Type B pancreatic cell (in vitro differentiated cells): ENCODE results near the gene LNX2. TPM values are rescaled to one million over a fixed set of nuclear protein-coding genes. Genes with fewer than 3 reads are reported as not detected.

Experiments
- DNase-seq: peaks from one replicate; pipeline ENCODE4 v3.0.0; 2021; ENCODE audit warnings: mixed read lengths; ENCODE audit not compliant: unreplicated experiment; ENCODE audit errors: extremely low spot score
- H3K27ac Mint-ChIP-seq: 2 replicates; pipeline ENCODE4 v1.8.0; 2021; ENCODE audit warnings: mild to moderate bottlenecking, mixed read lengths
- H3K27me3 Mint-ChIP-seq: 2 replicates; pipeline ENCODE4 v1.8.0; 2021; ENCODE audit warnings: mixed read lengths
- H3K36me3 Mint-ChIP-seq: 2 replicates; pipeline ENCODE4 v1.8.0; 2021; ENCODE audit warnings: mixed read lengths
- H3K4me1 Mint-ChIP-seq: one replicate; pipeline ENCODE4 v1.8.0; 2021; ENCODE audit warnings: mixed read lengths; ENCODE audit not compliant: unreplicated experiment
- H3K4me3 Mint-ChIP-seq: 2 replicates; pipeline ENCODE4 v1.8.0; 2021; ENCODE audit warnings: mild to moderate bottlenecking, mixed read lengths
- H3K9me3 Mint-ChIP-seq: 2 replicates; pipeline ENCODE4 v1.8.0; 2021; ENCODE audit warnings: mixed read lengths
- total RNA-seq: library from RNA; stranded (reverse); gene quantifications from 2 replicates; pipeline ENCODE4 v1.2.1, GENCODE V29; 2021; ENCODE audit warnings: low replicate concordance
- TF ChIP-seq, protein P1 (sequence below): fragments of 200-600 bp; sonication (generic); conservative IDR thresholded peaks from 2 replicates; pipeline ENCODE4 v1.5.0; 2021; ENCODE audit warnings: antibody characterized with exemption, mild to moderate bottlenecking

Gene LNX2
- total RNA-seq, 1 donor from 2014 or later, result 12.0 TPM

GRCh38 chr13:27600711-27601110, 19.6 kb downstream of the LNX2 start:
- Mint-ChIP-seq H3K4me1 (peaks cover 12% of the 10 kb centered on the region), H3K27me3 (no peaks in the 10 kb centered on the region), H3K27ac (no peak overlapping the region), H3K9me3 (no peaks in the 10 kb centered on the region), H3K36me3 (no peaks in the 10 kb centered on the region), H3K4me3 (no peak overlapping the region)
- DNase-seq, result no peak
- TF ChIP-seq, protein P1, sequence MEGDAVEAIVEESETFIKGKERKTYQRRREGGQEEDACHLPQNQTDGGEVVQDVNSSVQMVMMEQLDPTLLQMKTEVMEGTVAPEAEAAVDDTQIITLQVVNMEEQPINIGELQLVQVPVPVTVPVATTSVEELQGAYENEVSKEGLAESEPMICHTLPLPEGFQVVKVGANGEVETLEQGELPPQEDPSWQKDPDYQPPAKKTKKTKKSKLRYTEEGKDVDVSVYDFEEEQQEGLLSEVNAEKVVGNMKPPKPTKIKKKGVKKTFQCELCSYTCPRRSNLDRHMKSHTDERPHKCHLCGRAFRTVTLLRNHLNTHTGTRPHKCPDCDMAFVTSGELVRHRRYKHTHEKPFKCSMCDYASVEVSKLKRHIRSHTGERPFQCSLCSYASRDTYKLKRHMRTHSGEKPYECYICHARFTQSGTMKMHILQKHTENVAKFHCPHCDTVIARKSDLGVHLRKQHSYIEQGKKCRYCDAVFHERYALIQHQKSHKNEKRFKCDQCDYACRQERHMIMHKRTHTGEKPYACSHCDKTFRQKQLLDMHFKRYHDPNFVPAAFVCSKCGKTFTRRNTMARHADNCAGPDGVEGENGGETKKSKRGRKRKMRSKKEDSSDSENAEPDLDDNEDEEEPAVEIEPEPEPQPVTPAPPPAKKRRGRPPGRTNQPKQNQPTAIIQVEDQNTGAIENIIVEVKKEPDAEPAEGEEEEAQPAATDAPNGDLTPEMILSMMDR, result no peak

- no peaks in the 10 kb centered on the region for H3K27me3 Mint-ChIP-seq
- TF ChIP-seq, protein P1, result no peak
These were observed 20.3 kb downstream of the LNX2 start for GRCh38 chr13:27599845-27600553.

DNA sequence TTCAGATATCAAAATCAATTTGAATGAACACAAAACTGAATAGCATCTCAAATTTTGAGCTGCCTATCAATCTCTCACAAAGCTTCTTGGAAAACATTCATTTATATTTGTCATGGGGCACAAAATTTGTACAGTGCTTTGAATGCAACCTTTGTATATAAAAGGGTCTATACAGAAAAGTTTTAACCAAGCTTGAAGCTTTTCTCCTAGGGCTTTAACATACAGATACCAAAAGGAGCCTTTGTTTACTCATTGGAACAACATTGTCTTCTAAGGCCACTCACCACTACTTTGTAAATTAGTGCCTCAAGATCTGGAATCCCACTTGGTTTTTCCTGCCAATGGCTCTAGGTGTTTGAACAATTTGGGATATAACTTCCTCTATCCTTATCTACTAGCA, 21.2 kb downstream of the LNX2 start:
- no peak overlapping the region for H3K27ac Mint-ChIP-seq
- H3K4me1 Mint-ChIP-seq, result peaks cover 12% of the 10 kb centered on the region
- TF ChIP-seq, protein P1, result no peak
- no peaks in the 10 kb centered on the region for H3K9me3 Mint-ChIP-seq
- H3K27me3 Mint-ChIP-seq, result no peaks in the 10 kb centered on the region
- H3K36me3 Mint-ChIP-seq, result no peaks in the 10 kb centered on the region
- DNase-seq, result no peak
- no peak overlapping the region for H3K4me3 Mint-ChIP-seq

More at GRCh38 chr13:27599845-27600553, 20.3 kb downstream of the LNX2 start:
- Mint-ChIP-seq H3K9me3 (no peaks in the 10 kb centered on the region), H3K4me3 (no peak overlapping the region), H3K27ac (peak overlapping the region; percentile 50), H3K4me1 (peaks cover 12% of the 10 kb centered on the region), H3K36me3 (no peaks in the 10 kb centered on the region)
- no peak for DNase-seq

DNA sequence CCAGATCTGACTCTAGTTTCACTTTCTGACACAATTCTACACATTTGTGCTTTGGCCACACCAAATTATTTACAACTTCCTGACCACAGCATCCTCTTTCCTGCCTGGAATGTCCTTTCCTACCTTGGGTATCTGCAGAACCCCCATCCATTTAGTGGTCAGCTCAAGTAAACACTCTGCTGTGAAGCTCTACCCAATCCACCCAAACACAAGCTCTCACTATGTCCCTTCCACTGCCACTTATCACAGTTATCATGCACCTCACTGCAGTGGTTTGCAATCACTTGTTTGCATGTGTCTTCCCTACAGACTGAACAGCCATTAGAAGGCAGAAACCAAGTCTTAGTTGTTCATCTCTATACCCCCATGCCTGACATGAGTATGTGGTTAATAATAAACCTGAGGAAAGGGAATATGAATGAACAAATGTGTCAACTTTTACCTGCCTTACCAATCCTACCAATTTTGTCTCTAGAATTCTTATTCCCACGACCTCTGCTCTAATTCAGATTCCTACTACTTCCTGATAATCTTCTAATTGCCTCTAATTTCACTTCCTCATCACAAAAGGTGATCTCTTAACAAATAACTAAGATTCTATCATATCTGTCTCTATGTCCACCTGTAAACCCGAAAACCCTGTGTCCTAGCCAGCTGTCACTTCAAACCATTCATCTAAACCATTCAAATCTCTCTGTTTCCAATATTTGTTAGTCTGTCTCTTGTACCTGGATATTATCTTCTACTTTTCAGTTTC, 25.1 kb downstream of the LNX2 start:
- Mint-ChIP-seq H3K4me1 (peaks cover 8% of the 10 kb centered on the region), H3K9me3 (no peaks in the 10 kb centered on the region), H3K4me3 (no peak overlapping the region), H3K27me3 (no peaks in the 10 kb centered on the region), H3K27ac (no peak overlapping the region), H3K36me3 (no peaks in the 10 kb centered on the region)
- TF ChIP-seq, protein P1, result no peak
- DNase-seq, result no peak

- H3K9me3 Mint-ChIP-seq, result peaks cover 2% of the 10 kb centered on the region
- TF ChIP-seq, protein P1, result no peak
These were observed 27.1 kb downstream of the LNX2 start for GRCh38 chr13:27593267-27593666.

More at GRCh38 chr13:27593267-27593666, 27.1 kb downstream of the LNX2 start:
- H3K27me3 Mint-ChIP-seq, result no peaks in the 10 kb centered on the region
- H3K4me3 Mint-ChIP-seq, result no peak overlapping the region
- no peak overlapping the region for H3K27ac Mint-ChIP-seq
- no peak for DNase-seq
- H3K36me3 Mint-ChIP-seq, result peaks cover 2% of the 10 kb centered on the region
- no peaks in the 10 kb centered on the region for H3K4me1 Mint-ChIP-seq
